Stimulated activated CD8-positive, alpha-beta memory T cell treated with anti-CD3 and anti-CD28 coated beads, Interleukin-4, amount 100 ng/mL, for 48 hours (primary cell): ENCODE data around the gene KYNU.
"Not testable (repeated sequence)": the region's sequence is repeated elsewhere in the genome, so short reads cannot be mapped to it uniquely, and the experiment has no call there.

Experiments used
- DNase-seq: peaks from one replicate; pipeline ENCODE4 v3.0.0-alpha.2; 2020

Gene KYNU

GRCh38 chr2:142872882-142873724 lies 4.4 kb upstream of the KYNU start:
- DNase-seq, result no peak

- DNase-seq, result no peak
Observed at GRCh38 chr2:142873831-142874287, 3.6 kb upstream of the KYNU start.

GRCh38 chr2:142874293-142874814 lies 3.1 kb upstream of the KYNU start:
- DNase-seq, result no peak

GRCh38 chr2:142875010-142875409 lies 2.5 kb upstream of the KYNU start:
- DNase-seq, result no peak

- DNase-seq, result no peak
Observed at GRCh38 chr2:142875652-142876051, 1.8 kb upstream of the KYNU start.

GRCh38 chr2:142876423-142876822 lies 1.0 kb upstream of the KYNU start:
- no peak for DNase-seq

GRCh38 chr2:142878031-142878678 lies 691 bp downstream of the KYNU start:
- DNase-seq, result no peak

GRCh38 chr2:142879151-142879550 lies 1.7 kb downstream of the KYNU start:
- no peak for DNase-seq

GRCh38 chr2:142880279-142880678 lies 2.8 kb downstream of the KYNU start:
- no peak for DNase-seq

- DNase-seq, result no peak
Observed at GRCh38 chr2:142881619-142882018, 4.2 kb downstream of the KYNU start.

- DNase-seq, result not testable (repeated sequence)
Observed at GRCh38 chr2:142882500-142882899, 5.0 kb downstream of the KYNU start.

GRCh38 chr2:142883526-142883925 lies 6.1 kb downstream of the KYNU start:
- no peak for DNase-seq

GRCh38 chr2:142885543-142885942 lies 8.1 kb downstream of the KYNU start:
- DNase-seq, result no peak

- no peak for DNase-seq
Observed at GRCh38 chr2:142892715-142893114, 15.3 kb downstream of the KYNU start.

GRCh38 chr2:142893241-142893640 lies 15.8 kb downstream of the KYNU start:
- DNase-seq, result no peak

GRCh38 chr2:142897807-142898206 lies 20.3 kb downstream of the KYNU start:
- DNase-seq, result no peak

- DNase-seq, result not testable (repeated sequence)
Observed at GRCh38 chr2:142900327-142900726, 22.9 kb downstream of the KYNU start.

- no peak for DNase-seq
Observed at GRCh38 chr2:142901780-142902179, 24.3 kb downstream of the KYNU start.

GRCh38 chr2:142903726-142904125 lies 26.3 kb downstream of the KYNU start:
- DNase-seq, result not testable (repeated sequence)

- DNase-seq, result no peak
Observed at GRCh38 chr2:142907653-142908052, 30.2 kb downstream of the KYNU start.

GRCh38 chr2:142914507-142915313 lies 37.2 kb downstream of the KYNU start:
- no peak for DNase-seq

GRCh38 chr2:142915502-142915901 lies 38.0 kb downstream of the KYNU start:
- DNase-seq, result no peak

- no peak for DNase-seq
Observed at GRCh38 chr2:142918624-142919023, 41.2 kb downstream of the KYNU start.
